GM21737 (cell line): ENCODE data around the gene CLASP2.
"Not testable (repeated sequence)": the region's sequence is repeated elsewhere in the genome, so short reads cannot be mapped to it uniquely, and the experiment has no call there.

Source experiments
- ATAC-seq: cut with Tn5 transposase; IDR thresholded peaks from one replicate; pipeline ENCODE4 v1.9.1; 2021; ENCODE audit warnings: mild to moderate bottlenecking, moderate library complexity; ENCODE audit not compliant: unreplicated experiment

CLASP2 gene

GRCh38 chr3:33717866-33718594 lies at the start of gene CLASP2:
CLASP2 (minus strand) TSS chr3:33718254; CDS start chr3:33718002, 252 bp downstream.
- peak; percentile 95 for ATAC-seq

- no peak for ATAC-seq
Measured at GRCh38 chr3:33758864-33759263, 40.8 kb upstream of the CLASP2 start.

DNA sequence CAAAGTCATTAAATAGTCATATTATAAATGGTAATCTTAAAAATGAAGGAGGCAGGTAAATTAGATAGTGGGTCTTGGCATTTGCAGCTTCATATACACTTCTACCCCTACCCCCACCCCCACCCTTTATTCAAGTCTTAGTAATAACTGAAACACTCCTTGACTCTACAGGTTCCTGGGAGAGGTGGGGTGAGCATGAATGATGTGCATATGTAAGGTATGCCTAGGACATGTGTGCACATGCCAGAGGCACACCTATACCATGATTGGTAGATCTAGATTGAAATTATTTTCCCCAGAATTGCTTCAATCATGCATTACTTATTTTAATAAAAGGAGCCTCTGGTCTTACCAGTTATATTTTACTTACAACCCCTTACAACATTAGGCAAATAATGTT lies 40.2 kb upstream of the CLASP2 start:
- no peak for ATAC-seq

DNA sequence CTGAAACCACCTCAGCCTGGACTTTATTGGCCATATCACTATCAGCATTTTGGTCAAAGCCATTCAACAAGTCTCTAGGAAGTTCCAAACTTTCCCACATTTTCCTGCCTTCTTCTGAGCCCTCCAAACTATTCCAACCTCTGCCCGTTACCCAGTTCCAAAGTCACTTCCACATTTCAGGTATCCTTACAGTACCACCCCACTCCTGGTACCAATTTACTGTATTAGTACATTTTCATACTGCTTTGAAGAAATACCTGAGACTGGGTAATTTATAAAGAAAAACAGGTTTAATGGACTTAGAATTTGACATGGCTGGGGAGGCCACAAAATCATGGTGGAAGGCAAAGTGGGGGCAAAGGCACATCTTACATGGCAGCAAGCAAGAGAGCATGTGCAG lies 36.3 kb upstream of the CLASP2 start:
- not testable (repeated sequence) for ATAC-seq

- no peak for ATAC-seq
Measured at GRCh38 chr3:33751336-33751735, 33.3 kb upstream of the CLASP2 start.

DNA sequence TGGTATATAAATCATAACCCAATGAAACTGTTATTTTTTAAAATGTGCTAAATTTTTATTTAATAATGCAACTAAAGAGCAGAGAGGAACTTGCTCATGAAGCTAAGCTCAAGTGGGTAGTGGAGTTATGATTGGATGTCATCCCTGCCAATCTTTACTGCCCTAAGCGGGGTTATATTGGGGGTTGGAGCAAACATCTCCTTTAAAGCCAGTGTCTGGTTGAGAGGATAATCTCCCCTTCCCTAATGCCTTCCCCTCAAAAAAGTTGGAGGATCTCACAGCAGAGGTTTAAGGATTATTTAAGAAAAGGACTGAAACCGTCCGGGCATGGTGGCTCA lies 32.1 kb upstream of the CLASP2 start:
- no peak for ATAC-seq

DNA sequence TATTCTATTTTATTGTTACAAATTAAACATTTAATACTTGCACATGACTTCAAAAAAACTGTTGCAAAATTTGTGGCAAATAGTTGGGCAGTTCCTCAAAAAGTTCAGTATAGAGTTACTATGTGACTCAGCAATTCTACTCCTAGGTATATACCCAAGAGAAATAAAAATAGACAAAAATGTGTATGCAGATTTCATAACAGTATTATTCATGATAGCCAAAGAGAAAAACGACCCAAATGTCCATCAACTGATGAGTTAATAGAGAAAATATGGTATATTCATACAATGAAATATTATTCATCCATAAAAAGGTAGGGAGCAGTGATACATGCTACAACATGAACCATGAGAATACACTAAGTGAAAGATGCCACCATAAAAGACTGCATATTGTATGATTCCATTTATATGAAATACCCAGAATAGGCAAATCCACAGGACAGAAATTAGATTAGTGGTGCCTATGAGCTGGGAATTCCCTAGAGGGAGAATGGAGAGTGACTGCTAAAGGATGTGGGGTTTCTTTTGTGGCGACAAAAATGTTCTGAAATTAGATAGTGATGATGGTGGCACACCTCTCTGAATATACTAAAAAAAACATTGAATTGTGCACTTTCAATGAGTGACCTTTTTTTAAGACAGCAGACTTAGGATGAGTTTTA lies 31.6 kb upstream of the CLASP2 start:
- ATAC-seq, result no peak

- ATAC-seq, result no peak
Measured at GRCh38 chr3:33746416-33747116, 28.5 kb upstream of the CLASP2 start.

DNA sequence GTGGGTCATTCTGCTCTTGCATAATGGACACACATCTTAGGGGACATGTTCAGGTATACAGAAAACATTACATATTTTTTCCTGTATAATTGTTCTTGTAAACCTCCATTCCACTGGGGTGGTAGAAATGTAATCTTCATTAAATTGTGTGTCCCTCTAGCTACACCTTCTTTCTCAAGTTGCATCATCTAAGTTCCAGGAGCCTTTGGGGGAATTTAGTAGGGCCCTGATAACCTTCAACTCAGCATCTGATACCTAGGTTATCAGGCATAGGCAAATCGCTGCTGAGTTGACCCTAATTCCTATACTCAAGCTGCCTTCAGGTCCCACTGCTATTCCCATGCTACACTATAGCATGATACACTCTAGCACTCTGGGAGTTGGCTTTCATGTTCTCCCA lies 19.1 kb upstream of the CLASP2 start:
- ATAC-seq, result no peak

DNA sequence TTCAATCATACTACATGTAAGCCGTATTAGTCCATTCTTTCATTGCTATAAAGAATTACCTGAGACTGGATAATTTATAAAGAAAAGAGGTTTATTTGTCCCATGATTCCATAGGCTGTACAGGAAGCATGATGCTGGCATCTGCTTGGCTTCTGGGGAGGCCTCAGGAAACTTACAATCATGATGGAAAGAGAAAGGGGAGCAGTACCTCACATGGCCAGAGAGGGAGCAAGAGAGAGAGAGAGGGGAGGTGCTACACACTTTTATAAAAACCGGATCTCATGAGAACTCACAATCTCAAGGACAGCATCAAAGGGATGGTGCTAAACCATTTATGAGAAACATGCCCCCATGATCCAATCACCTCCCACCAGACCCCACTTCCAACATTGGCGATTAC lies 14.3 kb upstream of the CLASP2 start:
- ATAC-seq, result no peak

DNA sequence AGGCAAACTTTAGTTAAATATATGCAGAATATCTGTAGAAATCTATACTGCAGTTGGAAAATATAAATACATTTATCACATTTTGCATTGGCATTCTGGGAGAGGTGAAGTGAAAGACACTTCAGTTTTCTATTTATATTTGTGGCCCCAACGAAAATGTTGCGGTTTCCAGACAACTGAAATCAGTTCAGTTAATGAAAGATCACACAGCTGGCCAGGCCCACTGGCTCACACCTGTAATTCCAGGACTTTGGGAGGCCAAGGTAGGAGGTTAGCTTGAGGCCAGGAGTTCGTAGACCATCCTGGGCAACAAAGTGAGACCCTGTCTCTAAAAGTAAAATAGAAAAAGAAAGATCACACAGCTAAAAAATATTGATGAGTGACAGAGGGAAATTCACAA lies 11.9 kb upstream of the CLASP2 start:
- ATAC-seq, result peak; percentile 82

DNA sequence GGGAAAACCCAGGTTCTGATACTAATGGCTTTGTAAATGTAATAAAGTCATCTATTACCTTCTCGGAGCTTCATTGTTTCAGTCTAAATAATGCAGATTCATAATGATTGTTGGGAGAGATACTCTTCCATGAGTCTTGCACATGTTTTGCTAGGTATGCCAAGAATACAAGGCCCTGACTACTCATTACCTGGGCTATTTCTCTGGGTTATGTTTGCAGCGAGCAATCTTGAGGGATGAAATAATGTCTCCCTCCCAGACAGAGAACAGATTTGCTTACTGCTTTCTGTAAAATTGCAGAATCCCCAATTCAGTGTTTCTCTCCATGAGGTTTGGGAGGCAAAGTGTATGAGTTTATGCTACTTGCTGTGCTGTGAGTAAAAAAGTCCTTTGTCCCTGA lies 6.2 kb upstream of the CLASP2 start:
- ATAC-seq, result no peak

- ATAC-seq, result no peak
Measured at GRCh38 chr3:33722626-33723370, 4.7 kb upstream of the CLASP2 start.

DNA sequence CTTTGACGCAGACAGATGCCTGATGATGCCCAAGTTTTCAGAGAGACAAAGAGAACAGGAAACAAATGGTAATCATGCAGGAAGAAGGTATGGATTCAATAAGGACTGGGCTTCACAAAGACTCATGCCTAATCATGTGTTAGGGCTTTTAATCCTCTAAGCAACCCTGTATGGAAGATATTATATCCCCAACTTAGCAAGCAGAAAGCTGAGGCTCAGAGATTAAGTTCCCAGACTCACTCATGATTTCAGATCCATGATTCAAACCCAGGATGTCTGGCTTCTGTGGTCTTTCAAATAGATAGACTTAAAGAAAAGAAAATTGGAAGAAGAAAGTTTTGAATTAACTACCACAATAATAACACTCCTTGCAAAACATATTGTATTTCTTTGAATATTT lies 4.1 kb upstream of the CLASP2 start:
- ATAC-seq, result no peak

GRCh38 chr3:33718595-33718907 lies 497 bp upstream of the CLASP2 start:
- ATAC-seq, result no peak

DNA sequence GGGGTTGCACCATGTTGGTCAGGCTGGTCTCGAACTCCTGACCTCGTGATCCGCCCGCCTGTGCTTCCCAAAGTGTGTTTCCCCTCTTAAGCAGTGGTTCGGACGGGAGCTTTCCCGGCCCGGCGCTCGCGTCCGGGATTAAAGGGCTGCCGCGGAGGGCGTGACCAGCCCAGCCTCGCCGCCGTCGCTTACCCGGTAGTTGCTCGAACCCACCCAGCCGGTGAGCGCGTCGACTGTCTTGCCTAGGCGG lies 513 bp downstream of the CLASP2 start:
- ATAC-seq, result peak; percentile 54

GRCh38 chr3:33716227-33716626 lies 1.8 kb downstream of the CLASP2 start:
- no peak for ATAC-seq

DNA sequence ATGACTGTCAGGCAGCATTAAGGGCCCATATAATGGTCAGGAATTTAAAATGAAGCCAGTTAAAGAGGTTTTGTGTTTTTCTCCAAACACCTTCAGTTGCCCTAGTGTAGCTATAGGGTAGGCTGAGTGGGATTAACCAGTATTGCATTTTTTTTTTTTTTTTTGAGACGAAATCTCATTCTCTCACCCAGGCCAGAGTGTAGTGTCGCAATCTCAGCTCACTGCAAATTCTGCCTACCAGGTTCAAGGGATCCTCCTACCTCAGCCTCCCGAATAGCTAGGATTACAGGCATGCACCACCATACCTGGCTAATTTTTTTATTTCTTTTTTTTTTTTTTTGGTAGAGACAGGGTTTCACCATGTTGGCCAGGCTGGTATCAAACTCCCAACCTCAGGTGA lies 7.0 kb downstream of the CLASP2 start:
- ATAC-seq, result no peak

DNA sequence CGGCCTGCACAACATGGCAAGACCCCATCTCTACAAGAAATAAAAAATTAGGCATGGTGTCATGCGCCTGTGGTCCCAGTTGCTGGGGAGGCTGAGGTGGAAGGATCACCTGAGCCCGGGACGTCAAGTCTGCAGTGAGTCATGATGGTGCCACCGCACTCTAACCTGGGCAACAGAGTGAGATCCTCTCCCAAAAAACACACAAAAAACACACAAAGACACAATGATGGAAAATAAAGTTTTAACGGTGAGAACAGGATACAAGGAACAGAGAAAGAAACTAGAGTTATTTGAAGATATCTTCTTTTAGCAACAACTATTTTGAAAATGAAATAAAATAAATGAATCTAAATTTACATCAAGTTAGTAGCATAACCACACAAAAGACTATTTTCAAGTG lies 12.0 kb downstream of the CLASP2 start:
- no peak for ATAC-seq

- ATAC-seq, result no peak
Measured at GRCh38 chr3:33704891-33705290, 13.2 kb downstream of the CLASP2 start.

DNA sequence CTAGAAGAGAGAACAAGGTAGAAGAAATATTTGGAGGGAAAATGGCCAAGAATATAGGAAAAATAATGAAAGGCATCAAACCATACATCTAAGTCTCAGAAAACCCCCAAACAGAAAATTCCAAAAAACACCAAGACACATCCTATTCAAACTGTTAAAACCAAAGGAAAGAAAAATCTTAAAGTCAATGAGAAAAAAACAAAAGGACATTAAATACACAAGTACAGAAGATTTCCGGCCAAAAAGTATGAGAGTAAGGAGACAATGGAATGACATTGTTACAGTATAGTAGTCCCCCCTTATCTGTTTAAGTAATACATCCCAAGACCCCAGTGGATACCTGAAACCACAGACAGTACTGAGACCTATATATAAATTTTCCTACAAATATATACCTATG lies 18.8 kb downstream of the CLASP2 start:
- no peak for ATAC-seq

DNA sequence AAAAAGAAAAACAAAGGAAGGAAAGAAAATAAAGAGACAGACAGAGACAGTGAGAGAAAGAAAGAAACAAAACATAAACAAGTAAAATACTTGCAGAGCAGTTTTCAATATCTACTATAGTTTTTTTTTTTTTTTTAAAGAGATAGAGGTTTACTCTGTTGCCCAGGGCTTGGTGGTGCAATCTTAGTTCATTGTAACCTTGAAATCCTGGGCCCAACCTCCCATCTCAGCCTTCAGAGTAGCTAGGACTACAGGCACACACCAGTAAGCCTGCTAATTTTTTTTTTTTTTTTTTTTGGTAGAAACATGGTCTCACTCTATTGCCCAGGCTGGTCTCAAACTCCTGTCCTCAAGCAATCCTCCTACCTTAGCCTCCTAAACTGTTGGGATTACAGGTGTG lies 23.1 kb downstream of the CLASP2 start:
- no peak for ATAC-seq
